ELR (cell line): Measurements from ENCODE around the gene TBX15.
A peak's percentile ranks its signal among the peaks of the same experiment; 100 is the strongest.

ENCODE experiments used
- DNase-seq: peaks from one replicate; pipeline ENCODE4 v3.0.0-alpha.2; 2015; ENCODE audit warnings: low read depth

TBX15 gene

DNA sequence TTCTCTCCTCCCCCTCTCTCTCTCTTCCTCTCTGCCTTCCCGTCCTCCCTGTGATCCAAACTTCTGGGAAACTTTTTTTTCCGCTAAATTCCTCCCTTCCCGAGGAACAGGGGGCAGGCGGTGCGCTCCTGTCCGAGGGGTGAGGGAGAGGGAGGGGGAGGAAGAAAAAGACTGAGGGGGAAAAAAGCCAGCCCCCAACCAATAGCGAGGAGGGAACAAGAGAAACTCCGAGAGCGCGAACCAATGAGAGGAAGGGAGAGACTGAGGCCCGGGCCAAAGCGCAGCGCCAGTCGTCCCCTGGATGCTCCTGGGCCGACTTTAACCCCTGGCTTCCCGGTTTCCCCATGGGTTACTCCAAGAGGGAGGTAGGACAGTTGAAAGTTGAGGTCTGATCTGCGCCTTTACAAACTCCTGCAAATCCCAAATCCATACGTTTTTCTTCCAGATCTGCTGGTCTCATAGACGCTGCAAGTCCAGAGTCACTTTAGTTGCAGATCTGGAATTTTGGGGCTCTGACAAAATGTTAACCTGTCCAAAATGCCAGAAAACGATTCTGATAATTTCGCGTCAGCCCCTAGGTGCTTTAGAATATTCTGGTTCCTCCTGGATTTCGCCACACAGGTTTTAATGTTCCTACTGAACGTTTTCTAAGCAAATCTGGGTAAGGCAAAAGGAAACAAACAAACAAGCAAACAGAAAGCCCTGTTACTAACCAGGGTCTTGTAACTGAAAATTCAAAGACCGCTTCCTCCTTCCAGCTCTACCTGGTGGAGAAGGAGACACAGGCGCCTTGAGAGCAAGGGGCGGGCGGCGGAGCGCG lies at the start of gene TBX15:
Gene TBX15 (minus strand): TSS at position 158 of the 820 bp plus-strand sequence. CDS start 548 bp downstream, outside the sequence.
- no peak for DNase-seq

DNA sequence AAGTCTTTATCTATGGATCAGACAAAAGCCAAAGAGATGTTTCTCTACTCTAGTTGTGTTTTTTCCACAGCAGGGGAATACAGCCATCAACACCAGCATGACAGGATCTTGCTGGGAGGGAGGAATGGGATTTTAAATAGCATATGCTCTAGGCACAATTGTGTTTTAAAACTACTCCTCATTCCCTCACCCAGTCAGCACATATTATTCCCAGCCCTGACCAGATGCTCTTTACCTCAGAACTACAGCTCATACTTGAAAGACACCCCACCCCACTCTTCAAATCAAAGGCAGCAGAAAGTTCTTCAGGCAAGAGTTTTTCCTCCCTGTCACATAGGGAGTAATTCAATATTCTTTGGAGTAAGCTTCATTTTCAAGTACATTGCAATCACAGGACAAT lies 46.2 kb upstream of the TBX15 start:
- no peak for DNase-seq

DNA sequence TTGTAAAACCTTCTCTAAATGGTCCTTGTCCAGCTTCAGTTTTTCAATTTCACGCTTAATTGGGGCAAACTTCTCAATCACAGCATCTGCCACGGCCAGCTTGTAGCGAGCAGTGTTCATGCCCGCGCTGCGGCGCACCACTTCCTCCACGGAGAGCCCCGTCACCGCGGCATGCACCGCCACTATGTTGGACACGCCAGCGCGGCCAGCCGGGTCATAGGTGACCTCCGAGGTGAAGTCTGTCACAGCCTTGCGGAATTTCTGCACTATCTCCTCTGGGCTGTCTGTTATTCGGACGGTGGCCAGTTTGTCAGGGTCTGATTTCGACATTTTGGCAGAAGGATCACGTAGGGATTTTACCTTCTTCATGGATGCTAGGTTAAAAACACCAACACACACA lies 44.8 kb upstream of the TBX15 start:
- DNase-seq: no peak

DNA sequence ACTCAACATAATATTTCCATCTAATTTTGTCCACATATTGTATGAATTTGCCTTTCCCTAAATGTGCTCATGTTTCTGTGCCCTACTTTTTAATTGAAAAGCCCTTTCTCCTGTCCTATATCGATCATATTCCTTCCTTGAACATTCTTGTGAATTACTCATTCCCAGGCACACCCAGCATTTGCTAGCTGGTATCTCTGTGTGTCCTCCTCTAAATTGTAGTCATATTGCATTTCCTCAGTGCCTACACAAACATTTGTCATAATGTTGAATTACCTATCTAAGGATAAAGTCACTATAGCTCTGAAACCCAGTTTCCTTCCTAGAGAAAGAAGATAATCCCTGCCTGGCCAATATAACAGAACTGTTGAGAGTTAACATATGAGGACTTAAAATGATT lies 39.6 kb upstream of the TBX15 start:
- no peak for DNase-seq

DNA sequence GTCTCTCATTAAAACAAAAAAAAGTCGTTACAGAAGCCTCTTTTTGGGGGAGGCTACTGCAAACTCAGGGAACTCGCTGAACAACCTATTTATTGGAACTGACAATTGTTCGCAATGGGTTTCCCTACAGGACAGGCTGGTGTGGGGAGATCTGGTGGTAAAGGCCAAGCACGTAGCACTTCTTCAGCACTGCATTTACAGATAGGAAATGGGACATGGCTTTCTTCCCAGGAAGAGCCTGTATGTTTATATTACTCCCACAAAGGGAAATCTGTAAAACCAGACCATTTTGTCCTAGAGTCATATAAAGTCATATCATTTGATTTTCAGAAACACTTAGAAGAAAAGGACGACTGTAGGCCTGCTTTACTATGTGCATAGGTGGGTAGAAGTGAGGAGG lies 38.8 kb upstream of the TBX15 start:
- DNase-seq: no peak

DNA sequence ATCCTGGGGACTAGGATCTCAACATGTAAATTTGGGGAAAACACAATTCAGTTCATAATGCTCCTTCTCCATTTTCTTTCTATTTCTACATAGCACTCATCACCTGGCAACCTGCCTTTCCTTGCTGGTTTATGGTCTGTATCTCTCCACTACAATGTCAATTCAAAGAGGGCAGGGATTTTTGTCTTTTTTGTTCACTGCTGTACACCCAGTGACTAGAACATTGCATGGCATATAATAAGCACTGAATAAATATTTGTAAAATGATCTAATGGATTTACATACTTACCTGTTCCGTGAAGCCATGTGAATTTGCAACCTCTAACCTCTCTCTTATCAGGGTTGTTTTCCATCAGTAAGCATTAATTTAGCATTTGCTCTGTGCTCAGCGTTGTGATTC lies 27.4 kb upstream of the TBX15 start:
- no peak for DNase-seq

DNA sequence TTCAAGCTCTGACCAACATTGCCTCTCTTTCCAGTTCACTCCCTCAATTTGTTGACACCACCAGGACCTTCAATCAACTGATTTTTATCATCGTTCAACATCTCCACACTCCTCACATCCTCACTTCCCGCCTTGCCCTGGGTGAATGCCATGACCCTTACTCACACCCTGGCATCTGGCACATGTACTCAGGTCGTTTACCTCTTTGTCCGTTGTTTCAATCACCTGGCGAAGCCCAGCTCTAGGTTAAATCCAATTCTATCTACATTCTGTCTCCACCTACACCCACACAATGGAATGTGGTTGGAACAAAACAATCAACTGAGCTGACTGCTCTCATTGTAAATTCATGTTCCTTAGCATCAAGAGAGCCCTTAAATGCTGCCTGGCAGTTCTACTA lies 24.2 kb upstream of the TBX15 start:
- no peak for DNase-seq

DNA sequence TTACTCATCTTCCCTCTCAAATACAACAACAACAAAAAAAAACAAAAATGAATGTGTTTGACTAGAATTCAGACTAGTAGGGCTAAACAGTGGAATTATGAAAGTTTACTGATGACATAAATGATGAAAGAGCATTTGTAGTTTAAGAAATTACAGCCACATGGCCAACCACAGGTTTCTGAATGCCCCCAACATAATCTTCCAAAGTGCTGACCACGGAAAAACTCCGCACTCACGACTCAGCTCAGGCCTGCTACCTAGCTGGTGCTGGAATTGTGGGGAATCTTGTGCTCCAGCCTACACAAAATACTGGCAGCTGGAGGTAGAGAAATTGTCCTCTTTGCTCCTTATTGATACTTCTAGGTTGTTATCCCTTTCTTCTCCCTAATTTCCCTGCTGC lies 23.6 kb upstream of the TBX15 start:
- no peak for DNase-seq

DNA sequence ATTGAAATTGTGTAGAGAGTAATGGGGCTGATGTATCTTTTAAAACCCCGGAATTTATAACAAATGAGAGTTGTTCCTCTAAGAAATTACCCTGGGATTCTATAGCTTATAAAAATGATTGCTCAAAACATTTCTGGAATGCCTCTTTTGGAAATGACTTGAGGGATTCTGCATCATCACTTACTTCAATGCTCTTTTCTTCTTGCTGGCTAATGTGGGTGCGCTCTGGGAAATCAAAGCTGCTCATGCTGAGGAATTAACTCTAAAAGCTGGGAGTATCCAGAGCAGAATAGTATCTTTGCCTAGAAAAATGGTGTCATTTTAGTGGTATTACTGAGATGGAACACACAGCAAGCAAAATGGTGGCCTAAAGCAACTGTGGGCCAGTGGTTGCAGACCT lies 23.0 kb upstream of the TBX15 start:
- DNase-seq: no peak

DNA sequence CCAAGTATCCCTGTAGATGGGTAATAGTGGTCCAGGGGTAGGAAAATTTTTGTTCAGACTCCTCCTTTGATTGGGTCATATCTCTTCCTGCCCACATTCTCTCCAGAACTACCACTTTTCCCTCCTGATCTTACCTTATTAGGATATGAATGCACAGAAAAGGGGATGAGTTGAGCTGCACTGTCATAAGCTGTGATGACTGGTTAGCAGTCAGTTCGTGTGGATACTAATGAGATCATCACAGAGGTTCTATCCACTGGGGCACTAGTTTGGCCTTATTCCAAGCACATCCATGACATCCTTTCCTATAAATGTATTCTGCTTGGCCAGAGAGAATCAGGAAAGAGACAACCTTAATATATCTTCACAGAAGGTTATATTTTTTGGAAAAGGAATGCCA lies 22.1 kb upstream of the TBX15 start:
- DNase-seq: peak; percentile 60

DNA sequence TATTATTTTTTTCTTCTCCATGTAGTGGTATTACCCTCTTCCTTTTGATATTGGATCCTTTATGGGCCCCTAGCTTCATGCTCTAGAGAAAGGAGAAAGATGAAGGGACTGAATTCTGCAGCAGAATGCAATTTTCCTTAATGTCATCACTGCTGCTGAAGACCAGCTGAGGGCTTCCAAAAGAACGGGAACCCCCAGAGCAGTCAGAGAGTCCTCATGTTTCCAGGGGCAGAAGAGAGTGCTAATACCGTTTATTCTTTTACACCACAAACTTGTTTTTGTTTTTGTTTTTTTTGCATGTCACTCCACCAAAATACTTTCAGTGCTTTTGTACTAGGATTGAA lies 21.1 kb upstream of the TBX15 start:
- peak; percentile 24 for DNase-seq

DNA sequence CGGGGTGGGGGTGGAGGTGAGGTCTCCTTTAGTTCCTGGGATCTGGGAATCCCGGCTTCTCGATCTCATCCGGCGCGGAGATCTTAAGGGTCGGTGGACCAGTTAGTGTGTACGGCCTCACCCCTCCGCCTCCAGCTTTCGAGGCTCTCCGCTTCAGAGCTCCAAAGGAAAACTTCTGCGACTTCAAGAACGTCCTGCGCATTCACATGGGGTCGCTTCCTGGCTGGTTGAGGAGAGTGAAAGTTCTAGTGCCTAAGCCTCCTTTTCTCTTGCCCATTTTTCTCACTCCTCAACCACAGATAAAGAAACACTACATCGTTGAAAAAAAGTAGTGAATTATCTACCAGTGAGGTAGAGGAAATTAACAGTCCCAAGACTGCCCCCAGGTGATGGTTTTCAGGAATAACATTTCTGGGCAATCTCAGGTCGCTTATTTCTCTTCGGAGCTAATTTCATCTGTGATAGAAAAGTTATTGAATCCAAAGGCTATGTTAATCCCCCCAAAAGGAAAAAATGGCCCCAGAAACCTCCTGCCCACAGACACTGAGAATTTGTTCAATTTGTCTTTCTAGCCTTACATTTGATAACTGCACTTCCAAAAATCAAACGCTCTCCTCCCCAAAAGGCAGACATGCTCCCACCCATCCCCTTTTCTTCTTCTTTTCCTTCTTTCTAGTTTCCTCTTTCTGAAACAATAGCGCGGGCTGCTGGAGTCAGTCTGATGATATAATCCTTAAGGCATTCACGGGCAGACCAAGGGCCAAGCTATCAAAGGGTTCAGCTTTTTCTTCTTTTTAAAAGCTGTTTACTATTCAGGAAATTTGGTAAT lies 20.6 kb upstream of the TBX15 start:
- DNase-seq: peak; percentile 69

DNA sequence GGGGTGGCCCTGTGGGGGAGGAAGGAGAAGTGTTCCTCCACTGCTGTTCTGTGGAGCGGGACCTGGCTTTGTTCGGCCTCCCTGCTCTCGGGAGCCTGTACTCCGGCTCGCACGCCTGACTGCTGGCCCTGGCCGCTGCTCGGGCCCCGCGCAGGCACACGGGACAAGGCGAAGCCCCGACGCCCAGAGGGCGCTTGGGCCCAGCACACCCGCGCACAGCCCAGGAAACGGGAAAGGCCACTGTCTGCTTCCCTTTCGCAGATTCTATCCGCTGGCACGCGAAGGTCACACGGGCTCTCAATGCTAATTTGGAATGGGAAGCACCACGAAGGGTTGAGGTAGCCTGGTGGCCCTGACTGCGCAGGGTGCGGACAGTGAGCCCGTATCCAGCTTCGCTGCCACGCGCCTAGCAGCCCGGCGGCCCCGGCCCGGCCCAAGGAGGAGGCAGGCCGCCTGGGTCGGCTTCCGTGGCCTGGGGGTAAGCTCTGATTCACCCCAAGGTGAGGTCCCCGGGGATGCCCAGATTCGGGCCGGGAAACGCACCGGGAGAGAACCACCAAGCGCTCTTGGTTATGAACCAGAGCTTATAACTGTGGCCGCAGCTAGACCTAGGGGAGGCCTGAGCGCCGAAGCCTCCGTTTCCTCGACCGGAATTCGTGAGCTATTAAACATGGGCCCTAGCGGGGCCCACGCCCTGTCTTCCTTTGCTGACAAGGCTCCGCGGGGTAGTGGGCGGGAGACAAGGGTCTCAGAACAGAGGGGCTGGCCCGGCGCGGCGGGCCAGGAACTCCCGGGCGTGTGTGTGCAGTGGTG lies 19.7 kb upstream of the TBX15 start:
- DNase-seq: no peak

DNA sequence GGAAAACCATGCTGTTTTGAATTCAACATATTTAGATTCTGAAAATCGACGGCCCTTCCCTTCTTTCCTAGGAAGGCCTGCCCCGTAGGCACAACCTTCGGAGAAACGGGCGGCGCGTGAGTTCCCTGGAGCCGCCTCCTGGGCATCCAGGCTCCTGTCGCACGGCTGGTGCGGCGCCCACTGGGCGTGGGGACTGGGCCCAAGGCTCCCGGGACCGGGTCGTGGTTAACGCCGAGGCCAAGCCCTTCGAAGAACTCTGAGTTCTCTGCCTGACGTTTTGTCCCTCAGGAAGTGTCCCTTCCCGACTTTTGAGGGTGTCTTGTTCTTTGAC lies 19.2 kb upstream of the TBX15 start:
- DNase-seq: no peak

DNA sequence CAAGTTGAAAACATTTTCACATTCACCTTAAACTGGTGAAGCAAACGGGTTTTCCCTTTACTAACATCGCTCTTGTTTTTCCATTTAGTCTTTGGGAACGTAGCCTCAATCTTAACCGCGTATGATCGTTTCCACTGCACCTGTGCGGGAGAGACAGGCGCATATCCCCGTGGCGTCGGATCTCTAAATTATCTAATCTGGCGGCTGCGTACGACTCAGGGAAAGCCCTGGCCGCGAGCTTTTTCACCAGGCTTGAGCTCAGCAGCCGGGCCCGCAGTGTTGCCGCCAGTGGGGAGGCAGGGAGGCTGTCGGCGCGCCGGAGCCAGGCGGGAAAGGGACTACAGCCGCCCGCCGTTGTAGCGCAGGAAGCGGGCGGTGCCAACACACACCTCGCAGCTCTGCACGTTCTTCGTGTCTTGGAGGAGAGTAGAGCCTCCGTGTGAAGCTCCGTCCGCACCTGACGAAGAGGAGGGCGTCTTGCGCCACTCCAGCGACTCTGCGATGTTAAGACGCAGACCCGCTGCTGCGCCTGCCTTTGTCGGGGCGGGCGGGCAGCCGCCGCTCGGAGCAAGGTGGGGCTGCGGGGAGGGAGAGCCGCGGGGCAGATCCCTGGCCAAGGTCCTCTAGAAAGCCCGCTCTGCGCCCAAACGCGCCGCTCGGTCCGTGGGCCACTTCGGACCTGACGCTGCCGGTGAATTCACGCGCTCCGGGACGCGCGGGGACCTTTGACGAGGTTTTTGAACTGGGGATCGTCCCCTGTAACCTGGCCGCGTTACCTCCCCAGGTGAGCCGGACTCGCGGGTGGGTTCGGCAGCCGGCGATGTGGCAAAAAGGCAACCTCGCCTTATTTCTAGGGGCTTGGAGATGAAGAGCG lies 18.5 kb upstream of the TBX15 start:
- DNase-seq: no peak

DNA sequence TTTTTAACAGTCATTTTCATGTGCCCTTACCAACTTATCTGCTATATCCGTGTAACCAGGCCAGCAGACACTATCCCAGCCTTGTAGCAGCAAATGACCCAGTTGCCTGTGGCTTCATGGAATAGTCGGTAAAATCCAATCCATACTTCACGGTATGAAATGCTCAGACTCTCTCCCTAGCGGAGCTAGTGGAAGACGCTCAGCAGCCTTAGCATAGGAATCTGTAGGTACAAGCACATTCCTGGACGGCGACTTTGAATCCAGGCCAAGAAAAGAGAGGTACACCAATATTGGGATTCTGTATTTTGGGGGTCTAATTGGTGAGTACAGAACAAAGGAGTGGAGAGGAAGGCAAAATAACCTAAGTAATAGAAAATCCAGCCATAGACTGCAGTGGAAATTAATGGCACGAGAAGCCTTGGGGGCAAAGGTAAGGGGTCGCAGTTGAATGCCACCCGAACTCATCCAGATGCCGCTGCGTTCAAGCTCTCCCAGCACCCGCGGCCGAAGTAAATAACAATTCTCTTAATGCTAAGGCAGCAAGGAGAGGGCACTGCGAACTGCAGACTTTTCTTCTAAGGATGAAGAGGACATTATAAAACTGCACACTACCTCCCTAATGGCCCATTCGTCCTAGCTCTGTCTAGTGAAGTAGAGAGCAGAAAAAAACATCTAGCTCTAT lies 17.7 kb upstream of the TBX15 start:
- DNase-seq: no peak

DNA sequence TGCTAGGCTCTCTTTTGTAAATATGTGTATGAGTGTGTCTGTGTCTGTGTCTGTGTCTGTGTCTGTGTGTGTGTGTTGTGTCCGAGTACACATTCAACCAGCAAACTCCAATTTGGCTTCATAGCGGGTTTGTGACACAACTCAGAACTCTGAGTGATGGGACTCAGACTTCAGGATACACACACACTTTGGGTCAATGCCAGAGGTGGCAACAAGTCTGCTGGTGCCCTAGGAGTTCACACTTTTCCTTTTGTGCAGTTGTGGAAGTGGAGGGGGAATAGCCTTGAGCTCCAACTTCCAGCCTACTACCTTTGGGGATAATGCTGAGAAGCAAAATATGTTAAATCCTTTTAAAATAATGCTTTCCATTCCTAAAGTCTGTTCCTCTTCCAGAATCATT lies 16.6 kb upstream of the TBX15 start:
- no peak for DNase-seq

DNA sequence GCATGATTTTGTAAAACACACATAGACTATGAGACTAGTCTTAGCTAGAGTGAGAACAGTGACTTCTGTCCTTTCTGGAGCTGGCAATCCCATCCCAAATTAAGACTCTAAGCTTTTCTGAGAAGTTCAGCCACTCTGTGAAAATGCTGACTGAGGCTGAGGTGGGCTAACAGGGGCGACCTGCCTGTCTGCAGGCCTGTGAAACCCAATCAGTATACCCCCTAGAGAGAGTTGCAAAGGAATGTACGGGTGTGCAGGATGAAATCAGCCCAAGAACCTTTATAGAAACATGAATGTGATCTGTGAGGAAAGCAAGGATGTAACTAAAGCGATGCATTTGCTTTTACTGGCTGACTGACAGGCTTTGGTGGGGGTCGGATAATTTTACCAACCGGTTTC lies 16.0 kb upstream of the TBX15 start:
- DNase-seq: no peak

DNA sequence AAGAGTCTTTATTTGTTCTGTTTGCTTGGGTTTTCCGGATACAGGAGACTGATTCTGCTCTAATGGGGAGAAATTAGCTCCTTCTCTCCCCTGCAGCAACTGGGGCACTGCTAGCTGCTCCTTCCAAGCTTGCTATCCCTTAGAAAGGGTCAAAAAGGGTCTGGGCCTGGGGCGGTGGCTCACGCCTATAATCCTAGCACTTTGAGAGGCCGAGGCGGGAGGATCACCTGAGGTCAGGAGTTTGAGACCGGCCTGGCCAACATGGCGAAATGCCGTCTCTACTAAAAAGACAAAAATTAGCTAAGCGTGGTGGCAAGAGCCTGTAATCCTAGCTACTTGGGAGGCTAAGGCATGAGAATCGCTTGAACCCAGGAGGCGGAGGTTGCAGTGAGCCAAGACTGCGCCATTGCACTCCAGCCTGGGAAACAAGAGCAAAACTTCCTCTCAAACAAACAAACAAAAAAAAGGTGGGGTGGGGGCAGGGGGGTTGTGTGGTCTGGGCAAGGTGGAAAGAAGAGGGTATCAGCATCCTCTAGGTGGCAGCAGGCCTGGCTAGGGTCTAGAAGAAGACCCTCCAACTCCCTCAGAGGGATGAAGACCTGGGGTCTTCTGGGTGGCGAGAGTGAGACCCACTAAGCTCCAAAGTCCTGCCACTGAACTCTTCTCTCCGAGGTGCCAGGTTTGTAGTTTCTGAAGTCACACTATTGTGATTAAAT lies 15.4 kb upstream of the TBX15 start:
- DNase-seq: no peak

DNA sequence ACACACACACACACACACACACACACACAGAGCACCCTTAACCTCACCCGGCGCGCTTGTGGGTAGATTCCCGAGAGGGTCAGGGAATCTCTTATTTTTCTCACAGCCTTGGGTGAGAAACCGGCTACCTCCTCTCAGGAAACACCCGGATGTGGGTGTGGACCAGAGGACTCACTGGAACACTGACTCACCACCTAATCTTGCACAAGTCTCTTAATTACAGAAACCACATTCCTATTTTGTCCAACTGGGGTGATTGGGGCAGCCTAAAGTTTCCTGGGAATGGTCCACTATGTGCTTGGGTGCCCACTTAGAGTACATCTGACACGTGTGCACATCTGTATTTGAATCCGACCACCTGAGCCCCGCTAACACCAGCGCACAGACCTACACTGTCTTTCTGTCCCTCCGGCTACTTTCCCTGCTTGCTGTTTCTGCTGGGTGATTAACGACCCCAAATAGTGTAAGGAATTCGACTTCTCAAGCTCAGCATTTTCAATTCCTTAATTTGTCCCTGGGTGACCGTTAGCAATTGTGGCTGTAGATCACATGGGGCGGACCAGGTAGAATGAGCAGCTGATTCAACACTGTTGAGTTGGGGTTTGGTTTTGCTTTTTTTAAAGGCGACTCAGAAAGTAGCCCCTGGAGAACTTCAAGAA lies 14.0 kb upstream of the TBX15 start:
- DNase-seq: peak; percentile 83
